Right lobe of liver (tissue), 6 donors: ENCODE measurements around the gene ATXN1. TPM values are rescaled to one million over a fixed set of nuclear protein-coding genes. Genes with fewer than 3 reads are reported as not detected.

Source experiments
- ATAC-seq, 4 donors: fragments of 200-7000 bp; cut with Tn5 transposase; one replicate each; pipeline ENCODE4 v1.9.1; 2020; ENCODE audit warnings: mild to moderate bottlenecking in 4 of 4, moderate library complexity in 4 of 4
- DNase-seq, 3 donors: peaks; one replicate each; pipeline ENCODE4 v3.0.0-alpha.2; 2020
- H3K27ac ChIP-seq, 3 donors: fragments of 200-600 bp; one replicate each; pipeline ENCODE4 v1.8.0; 2022
- H3K27me3 ChIP-seq, 2 donors: fragments of 200-600 bp; one replicate each; pipeline ENCODE4 v1.8.0; 2022
- H3K36me3 ChIP-seq, 4 donors: fragments of 200-600 bp; sonication (generic) in 1 of 4; one replicate each; pipeline versions ENCODE4 v1.5.1 to v1.8.0; 2017 to 2022; ENCODE audit warnings: control low read depth in 1 of 4
- H3K4me1 ChIP-seq, 4 donors: fragments of 200-600 bp; sonication (generic) in 1 of 4; one replicate each; pipeline versions ENCODE4 v1.5.1 to v1.8.0; 2017 to 2022; ENCODE audit warnings: control low read depth in 1 of 4
- H3K4me3 ChIP-seq, 3 donors: fragments of 200-600 bp; one replicate each; pipeline ENCODE4 v1.8.0; 2022
- H3K9me3 ChIP-seq, 4 donors: fragments of 200-600 bp; sonication (generic) in 1 of 4; one replicate each; pipeline versions ENCODE4 v1.5.1 to v1.8.0; 2017 to 2022; ENCODE audit warnings: control low read depth in 1 of 4
- CTCF ChIP-seq, 4 donors: fragments of 200-600 bp in 3 of 4; fragments of 450-650 bp in 1 of 4; IDR thresholded peaks; one replicate each; pipeline versions ENCODE4 v1.5.1 to v1.8.0; 2016 to 2022; ENCODE audit warnings: antibody characterized with exemption in 4 of 4, mild to moderate bottlenecking in 2 of 4
- POLR2A ChIP-seq: fragments of 450-650 bp; IDR thresholded peaks from one replicate; pipeline ENCODE4 v1.6.1; 2017; ENCODE audit warnings: antibody characterized with exemption, mild to moderate bottlenecking
- WGBS: methylation state at CpG from one replicate; pipeline ENCODE4 v1.1.6; 2018; ENCODE audit warnings: low coverage, low lambda C conversion rate; ENCODE audit not compliant: insufficient coverage; ENCODE audit errors: missing lambda C conversion rate; 5-methylcytosine and 5-hydroxymethylcytosine counted together
- intact Hi-C, 2 donors: fragments of 100-400 bp; cut with DNase I; formaldehyde crosslinking; loops; one replicate each; pipeline versions ENCODE4 v1.11.2 to v1.14.1; 2022
- total RNA-seq, 6 experiments: library from RNA; depleted of rRNA in 2 of 6; stranded (reverse); fragments of >200 nt in 2 of 6; fragmentation: NEBNext Ultra II Directional in 3 of 6; extraction: Animal tissue kit (Norgen Biotek cat#: 25700) in 3 of 6; gene quantifications; one replicate each; pipeline versions ENCODE4 v1.1.0 to v1.2.4, GENCODE V29; 2016 to 2023
- donor health status: DM: no; HTN: yes; CAD: no.
- donor health status: DM: no; HTN: no; CAD: no.
- donor health status: DM: no; HTN: no; CAD: no.
- donor health status: DM: no; HTN: yes; CAD: no.
- donor health status: DM: no; HTN: yes; CAD: no.

Gene ATXN1
- total RNA-seq, 6 experiments from 2014 or later = 23.2 to 28.7 (median 25.0) TPM

GRCh38 chr6:16399695-16400094 lies 361.6 kb downstream of the ATXN1 start:
- DNase-seq = no peak
- H3K27me3 ChIP-seq = no peaks in the 10 kb centered on the region
- 89% methylated on average over 4 of the region's 5 CpGs for WGBS
- intact Hi-C loops = loop anchor here in 1 of 2 donors (10.0 kb wide), 1 partner anchor 65 kb away; no protein-coding TSS in a partner anchor
- ATAC-seq = no peak
- no peak overlapping the region for H3K27ac ChIP-seq
- no peaks in the 10 kb centered on the region for H3K4me1 ChIP-seq
- no peaks in the 10 kb centered on the region for H3K36me3 ChIP-seq
- TF ChIP-seq POLR2A = no peak
- TF ChIP-seq CTCF (IDR thresholded peaks at IDR 0.05) = no peak
- no peak overlapping the region for H3K4me3 ChIP-seq
- no peaks in the 10 kb centered on the region for H3K9me3 ChIP-seq

GRCh38 chr6:16399158-16399557 lies 362.1 kb downstream of the ATXN1 start:
- no peak for DNase-seq
- H3K27me3 ChIP-seq = no peaks in the 10 kb centered on the region
- no peak overlapping the region for H3K27ac ChIP-seq
- intact Hi-C loops = no loop called here
- WGBS = 78% methylated on average over 8 of the region's 8 CpGs
- TF ChIP-seq POLR2A = no peak
- TF ChIP-seq CTCF (IDR thresholded peaks at IDR 0.05) = no peak
- no peaks in the 10 kb centered on the region for H3K9me3 ChIP-seq
- no peaks in the 10 kb centered on the region for H3K4me1 ChIP-seq
- ATAC-seq = no peak
- H3K36me3 ChIP-seq = no peaks in the 10 kb centered on the region
- no peak overlapping the region for H3K4me3 ChIP-seq

DNA sequence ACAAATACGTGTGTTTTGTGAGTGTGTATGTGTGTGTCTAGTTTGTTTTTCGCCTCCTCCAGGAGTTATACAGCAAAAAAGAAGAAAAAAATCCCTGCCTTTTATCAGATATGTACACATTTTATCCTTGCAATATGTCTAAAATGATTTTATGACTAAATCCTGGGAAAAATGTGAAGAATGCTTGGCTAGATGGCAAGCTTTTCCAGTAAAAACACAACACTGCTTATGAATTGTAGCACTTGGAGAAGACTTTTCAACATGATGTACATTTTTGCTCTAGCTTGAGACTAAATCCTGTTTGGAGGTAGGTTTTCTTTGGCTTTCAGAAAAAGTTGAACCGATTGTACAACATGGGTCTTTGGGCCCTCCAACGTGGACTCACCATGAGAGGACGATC lies 362.7 kb downstream of the ATXN1 start:
- Histone ChIP-seq H3K27me3 (no peaks in the 10 kb centered on the region), H3K27ac (no peak overlapping the region), H3K9me3 (no peaks in the 10 kb centered on the region), H3K4me1 (no peaks in the 10 kb centered on the region), H3K4me3 (no peak overlapping the region), H3K36me3 (no peaks in the 10 kb centered on the region)
- no peak for DNase-seq
- intact Hi-C loops = no loop called here
- 96% methylated on average over 5 of the region's 5 CpGs for WGBS
- TF ChIP-seq POLR2A (no peak), CTCF (IDR thresholded peaks at IDR 0.05) (no peak)
- no peak for ATAC-seq

- intact Hi-C loops = no loop called here
- H3K27ac ChIP-seq = no peak overlapping the region
Measured at GRCh38 chr6:16397623-16398022, 363.6 kb downstream of the ATXN1 start.

DNA sequence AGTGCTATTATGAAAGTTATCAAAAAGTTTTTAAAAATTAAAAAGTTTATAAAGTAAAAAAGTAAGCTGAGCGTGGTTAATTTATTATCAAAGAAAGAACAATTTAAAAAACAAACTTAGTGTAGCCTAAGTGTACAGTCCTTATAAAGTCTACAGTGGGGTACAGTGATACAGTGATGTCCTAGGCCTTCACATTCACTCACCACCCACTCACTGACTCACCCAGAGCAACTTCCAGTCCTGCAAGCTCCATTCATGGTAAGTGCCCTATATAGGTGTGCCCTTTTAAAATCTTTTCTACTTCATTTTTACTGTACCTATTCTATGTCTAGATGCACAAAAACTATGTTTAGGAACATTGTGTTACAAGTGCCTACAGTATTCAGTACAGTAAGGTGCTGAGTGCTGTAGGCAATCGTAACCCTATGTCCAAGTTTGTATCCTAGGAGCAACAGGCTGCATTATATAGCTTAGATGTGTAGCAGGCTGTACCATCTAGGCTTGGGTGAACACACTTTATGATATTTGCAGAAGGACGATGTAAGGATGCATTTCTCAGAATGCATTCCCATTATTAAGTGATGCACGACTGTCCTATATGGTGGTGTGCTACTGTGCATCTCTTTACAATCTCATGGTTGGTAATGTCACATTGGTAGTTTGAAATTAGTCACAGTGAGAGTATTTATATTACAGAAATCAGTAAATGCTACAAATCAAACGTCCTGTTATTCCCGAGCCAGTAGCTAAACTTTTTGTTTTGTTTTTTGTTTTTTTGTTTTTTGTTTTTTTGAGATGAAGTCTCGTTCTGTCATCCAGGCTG lies 364.6 kb downstream of the ATXN1 start:
- no peaks in the 10 kb centered on the region for H3K36me3 ChIP-seq
- ATAC-seq = no peak
- peaks cover 0 to 7% (median 2%) of the 10 kb centered on the region in 4 donors for H3K4me1 ChIP-seq
- no peak for DNase-seq
- 78% methylated on average over 7 of the region's 7 CpGs for WGBS
- H3K9me3 ChIP-seq = no peaks in the 10 kb centered on the region
- intact Hi-C loops = no loop called here
- no peaks in the 10 kb centered on the region for H3K27me3 ChIP-seq
- H3K27ac ChIP-seq = no peak overlapping the region
- TF ChIP-seq POLR2A (no peak), CTCF (IDR thresholded peaks at IDR 0.05) (no peak)
- H3K4me3 ChIP-seq = no peak overlapping the region

More at GRCh38 chr6:16397623-16398022, 363.6 kb downstream of the ATXN1 start:
- DNase-seq (no peak), ATAC-seq (no peak)
- WGBS = 76% methylated on average over 4 of the region's 4 CpGs
- Histone ChIP-seq H3K27me3 (no peaks in the 10 kb centered on the region), H3K36me3 (no peaks in the 10 kb centered on the region), H3K9me3 (no peaks in the 10 kb centered on the region), H3K4me3 (no peak overlapping the region), H3K4me1 (no peaks in the 10 kb centered on the region)
- no peak for TF ChIP-seq POLR2A
